KMS-11 (cell line): ENCODE results near the gene CTSZ.
"Not testable (repeated sequence)": the region's sequence is repeated elsewhere in the genome, so short reads cannot be mapped to it uniquely, and the experiment has no call there.

Source experiments
- H2AFZ ChIP-seq: fragments of 200-600 bp; sonication (generic); 2 replicates; pipeline ENCODE4 v1.6.1; 2016; ENCODE audit warnings: antibody characterized with exemption, mixed run types, low read depth
- H3K27ac ChIP-seq: fragments of 200-600 bp; sonication (generic); 2 replicates; pipeline ENCODE4 v1.6.1; 2016; ENCODE audit warnings: mild to moderate bottlenecking, mixed run types
- H3K27me3 ChIP-seq: fragments of 200-600 bp; sonication (generic); 2 replicates; pipeline ENCODE4 v1.6.1; 2017; ENCODE audit warnings: mild to moderate bottlenecking, low read depth, mixed run types, moderate library complexity; ENCODE audit not compliant: insufficient read depth
- H3K36me3 ChIP-seq: fragments of 200-600 bp; sonication (generic); 2 replicates; pipeline ENCODE4 v1.6.1; 2017; ENCODE audit warnings: mild to moderate bottlenecking, mixed run types; ENCODE audit not compliant: insufficient read depth
- H3K4me1 ChIP-seq: fragments of 200-600 bp; sonication (generic); 2 replicates; pipeline ENCODE4 v1.6.1; 2016; ENCODE audit warnings: mild to moderate bottlenecking, low read depth, mixed run types; ENCODE audit not compliant: poor library complexity, severe bottlenecking
- H3K4me2 ChIP-seq: fragments of 200-600 bp; sonication (generic); 2 replicates; pipeline ENCODE4 v1.7.0; 2016; ENCODE audit warnings: mild to moderate bottlenecking, mixed run types
- H3K4me3 ChIP-seq: fragments of 200-600 bp; sonication (generic); IDR thresholded peaks from 2 replicates; pipeline ENCODE4 v1.6.1; 2017; ENCODE audit warnings: low read depth, low read length, mixed read lengths; ENCODE audit not compliant: insufficient read depth
- H3K79me2 ChIP-seq: fragments of 200-600 bp; sonication (generic); 2 replicates; pipeline ENCODE4 v1.6.1; 2016; ENCODE audit warnings: low read depth, mixed run types; ENCODE audit not compliant: insufficient read depth
- H3K9ac ChIP-seq: fragments of 200-600 bp; sonication (generic); 2 replicates; pipeline ENCODE4 v1.6.1; 2016; ENCODE audit warnings: mild to moderate bottlenecking, mixed run types
- H4K20me1 ChIP-seq: fragments of 200-600 bp; sonication (generic); 2 replicates; pipeline ENCODE4 v1.6.1; 2016; ENCODE audit warnings: mild to moderate bottlenecking, mixed run types; ENCODE audit not compliant: insufficient read depth
- CTCF ChIP-seq: fragments of 200-600 bp; sonication (generic); conservative IDR thresholded peaks from 2 replicates; pipeline ENCODE4 v1.6.1; 2017; ENCODE audit warnings: low read depth, mild to moderate bottlenecking, antibody characterized with exemption, low read length, moderate library complexity, mixed read lengths

The CTSZ gene

GRCh38 chr20:58967652-58968429 lies 39.2 kb downstream of the CTSZ start:
- Histone ChIP-seq H3K4me2 (no peak overlapping the region), H3K79me2 (no peaks in the 10 kb centered on the region), H3K36me3 (no peaks in the 10 kb centered on the region), H3K4me3 (no peak overlapping the region), H4K20me1 (no peaks in the 10 kb centered on the region), H3K27ac (no peak overlapping the region), H3K9ac (no peak overlapping the region), H3K4me1 (no peaks in the 10 kb centered on the region), H3K27me3 (no peaks in the 10 kb centered on the region), H2AFZ (no peak overlapping the region)
- no peak for TF ChIP-seq CTCF

- no peaks in the 10 kb centered on the region for H3K36me3 ChIP-seq
- no peaks in the 10 kb centered on the region for H4K20me1 ChIP-seq
- H3K4me1 ChIP-seq = no peaks in the 10 kb centered on the region
- no peak overlapping the region for H2AFZ ChIP-seq
- no peak overlapping the region for H3K27ac ChIP-seq
- TF ChIP-seq CTCF = no peak
- H3K79me2 ChIP-seq = no peaks in the 10 kb centered on the region
- H3K4me2 ChIP-seq = no peak overlapping the region
- no peak overlapping the region for H3K9ac ChIP-seq
- H3K4me3 ChIP-seq = no peak overlapping the region
- no peaks in the 10 kb centered on the region for H3K27me3 ChIP-seq
Observed at GRCh38 chr20:58965270-58966064, 41.6 kb downstream of the CTSZ start.

- H3K4me2 ChIP-seq, H3K36me3 ChIP-seq, H3K9ac ChIP-seq, H3K79me2 ChIP-seq, H4K20me1 ChIP-seq, H3K4me3 ChIP-seq, H3K27me3 ChIP-seq, H2AFZ ChIP-seq, H3K4me1 ChIP-seq, H3K27ac ChIP-seq: not testable (repeated sequence)
Observed at GRCh38 chr20:58963922-58964321, 43.1 kb downstream of the CTSZ start.

- Histone ChIP-seq H3K27me3 (no peaks in the 10 kb centered on the region), H3K27ac (no peak overlapping the region)
Observed at GRCh38 chr20:58963060-58963584, 43.9 kb downstream of the CTSZ start.

More at GRCh38 chr20:58963060-58963584, 43.9 kb downstream of the CTSZ start:
- no peak for TF ChIP-seq CTCF
- H4K20me1 ChIP-seq = no peaks in the 10 kb centered on the region
- no peak overlapping the region for H2AFZ ChIP-seq
- no peak overlapping the region for H3K4me3 ChIP-seq
- no peak overlapping the region for H3K9ac ChIP-seq
- H3K36me3 ChIP-seq = no peaks in the 10 kb centered on the region
- no peaks in the 10 kb centered on the region for H3K4me1 ChIP-seq
- no peaks in the 10 kb centered on the region for H3K79me2 ChIP-seq
- no peak overlapping the region for H3K4me2 ChIP-seq
